ENCODE results near the gene CADM3. TPM values are rescaled to one million over a fixed set of nuclear protein-coding genes. Genes with fewer than 3 reads are reported as not detected.

Gene CADM3
- total RNA-seq, 1 donor from 2014 or later = 18.2 TPM

- Histone ChIP-seq H3K4me2 (ENCODE audit: low read length) (no peak overlapping the region), H3K36me3 (ENCODE audit: insufficient read depth, low read length) (no peaks in the 10 kb centered on the region), H3K4me1 (ENCODE audit: insufficient read depth, low read length) (no peaks in the 10 kb centered on the region), H3K27ac (ENCODE audit: low read depth, low read length) (no peak overlapping the region), H2AFZ (ENCODE audit: low read depth, low read length) (no peak overlapping the region), H3K9ac (ENCODE audit: low read length) (no peak overlapping the region), H4K20me1 (ENCODE audit: insufficient read depth, low read length) (no peaks in the 10 kb centered on the region), H3K9me3 (ENCODE audit: insufficient read depth, low read depth, low read length) (no peaks in the 10 kb centered on the region), H3K27me3 (ENCODE audit: insufficient read depth, low read length) (peaks cover 1% of the 10 kb centered on the region), H3K79me2 (ENCODE audit: insufficient read depth, low read length) (no peaks in the 10 kb centered on the region), H3K4me3 (ENCODE audit: insufficient read depth, low read depth, low read length) (no peak overlapping the region)
- peak; percentile 7 for DNase-seq (ENCODE audit: low read depth)
- H3K4me1 Mint-ChIP-seq (ENCODE audit: low read depth, unreplicated experiment) = no peaks in the 10 kb centered on the region
- no peak for FAIRE-seq
- peaks cover 32% of the 10 kb centered on the region for H3K27me3 Mint-ChIP-seq (ENCODE audit: low read depth, unreplicated experiment)
- TF ChIP-seq, protein P1, sequence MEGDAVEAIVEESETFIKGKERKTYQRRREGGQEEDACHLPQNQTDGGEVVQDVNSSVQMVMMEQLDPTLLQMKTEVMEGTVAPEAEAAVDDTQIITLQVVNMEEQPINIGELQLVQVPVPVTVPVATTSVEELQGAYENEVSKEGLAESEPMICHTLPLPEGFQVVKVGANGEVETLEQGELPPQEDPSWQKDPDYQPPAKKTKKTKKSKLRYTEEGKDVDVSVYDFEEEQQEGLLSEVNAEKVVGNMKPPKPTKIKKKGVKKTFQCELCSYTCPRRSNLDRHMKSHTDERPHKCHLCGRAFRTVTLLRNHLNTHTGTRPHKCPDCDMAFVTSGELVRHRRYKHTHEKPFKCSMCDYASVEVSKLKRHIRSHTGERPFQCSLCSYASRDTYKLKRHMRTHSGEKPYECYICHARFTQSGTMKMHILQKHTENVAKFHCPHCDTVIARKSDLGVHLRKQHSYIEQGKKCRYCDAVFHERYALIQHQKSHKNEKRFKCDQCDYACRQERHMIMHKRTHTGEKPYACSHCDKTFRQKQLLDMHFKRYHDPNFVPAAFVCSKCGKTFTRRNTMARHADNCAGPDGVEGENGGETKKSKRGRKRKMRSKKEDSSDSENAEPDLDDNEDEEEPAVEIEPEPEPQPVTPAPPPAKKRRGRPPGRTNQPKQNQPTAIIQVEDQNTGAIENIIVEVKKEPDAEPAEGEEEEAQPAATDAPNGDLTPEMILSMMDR (IDR thresholded peaks at IDR 0.05; ENCODE audit: insufficient read depth, low read depth, low read length) = peak; percentile 90
- no peak for TF ChIP-seq EZH2 (IDR thresholded peaks at IDR 0.05; ENCODE audit: insufficient read depth, low read length)
- no peak overlapping the region for H3K4me3 Mint-ChIP-seq (ENCODE audit: unreplicated experiment)
- H3K27ac Mint-ChIP-seq (ENCODE audit: unreplicated experiment) = no peak overlapping the region
- H3K36me3 Mint-ChIP-seq (ENCODE audit: low read depth, unreplicated experiment) = no peaks in the 10 kb centered on the region
- no peaks in the 10 kb centered on the region for H3K9me3 Mint-ChIP-seq (ENCODE audit: unreplicated experiment)
Observed at GRCh38 chr1:159214149-159214760, 42.8 kb downstream of the CADM3 start.

GRCh38 chr1:159218649-159219636, 47.5 kb downstream of the CADM3 start:
- TF ChIP-seq, protein P1 (IDR thresholded peaks at IDR 0.05; ENCODE audit: insufficient read depth, low read depth, low read length) = no peak
- TF ChIP-seq EZH2 (IDR thresholded peaks at IDR 0.05; ENCODE audit: insufficient read depth, low read length) = no peak
- FAIRE-seq (no peak), DNase-seq (ENCODE audit: low read depth) (no peak)
- no peaks in the 10 kb centered on the region for H3K9me3 ChIP-seq (ENCODE audit: insufficient read depth, low read depth, low read length)
- H3K4me2 ChIP-seq (ENCODE audit: low read length) = no peak overlapping the region
- H3K79me2 ChIP-seq (ENCODE audit: insufficient read depth, low read length) = no peaks in the 10 kb centered on the region
- H3K4me1 ChIP-seq (ENCODE audit: insufficient read depth, low read length) = no peaks in the 10 kb centered on the region
- no peak overlapping the region for H3K4me3 ChIP-seq (ENCODE audit: insufficient read depth, low read depth, low read length)
- no peaks in the 10 kb centered on the region for H4K20me1 ChIP-seq (ENCODE audit: insufficient read depth, low read length)
- no peak overlapping the region for H3K9ac ChIP-seq (ENCODE audit: low read length)
- no peaks in the 10 kb centered on the region for H3K27me3 ChIP-seq (ENCODE audit: insufficient read depth, low read length)
- no peak overlapping the region for H3K27ac Mint-ChIP-seq (ENCODE audit: unreplicated experiment)
- no peak overlapping the region for H3K27ac ChIP-seq (ENCODE audit: low read depth, low read length)
- peaks cover 22% of the 10 kb centered on the region for H3K27me3 Mint-ChIP-seq (ENCODE audit: low read depth, unreplicated experiment)
- H3K36me3 ChIP-seq (ENCODE audit: insufficient read depth, low read length) = no peaks in the 10 kb centered on the region
- H3K4me1 Mint-ChIP-seq (ENCODE audit: low read depth, unreplicated experiment) = no peaks in the 10 kb centered on the region
- H2AFZ ChIP-seq (ENCODE audit: low read depth, low read length) = no peak overlapping the region
- no peaks in the 10 kb centered on the region for H3K36me3 Mint-ChIP-seq (ENCODE audit: low read depth, unreplicated experiment)
- H3K4me3 Mint-ChIP-seq (ENCODE audit: unreplicated experiment) = no peak overlapping the region
- no peaks in the 10 kb centered on the region for H3K9me3 Mint-ChIP-seq (ENCODE audit: unreplicated experiment)
